Measurements from ENCODE around the gene SPC25.

- TF ChIP-seq EZH2 (IDR thresholded peaks at IDR 0.05; ENCODE audit: low read depth): no peak
- TF ChIP-seq CTCF (conservative IDR thresholded peaks at IDR 0.05): no peak
Observed at GRCh38 chr2:168849610-168850009, 40.6 kb downstream of the SPC25 start.

All from PC-9 (cell line).